Gastrocnemius medialis (tissue), 4 donors: ENCODE results near the gene NEK1.

Experiments
- CTCF ChIP-seq, 5 experiments: fragments of 450-650 bp in 3 of 5; fragments of 200-600 bp in 2 of 5; sonication (generic) in 2 of 5; IDR thresholded peaks in 4 of 5; conservative IDR thresholded peaks in 1 of 5; 1 replicate in 4 of 5; 2 replicates in 1 of 5; pipeline ENCODE4 v1.5.1; 2016 to 2019; ENCODE audit warnings: antibody characterized with exemption in 5 of 5, mild to moderate bottlenecking in 3 of 5, moderate library complexity in 3 of 5
- POLR2A ChIP-seq, 2 donors: fragments of 450-650 bp; IDR thresholded peaks; one replicate each; pipeline ENCODE4 v1.6.1; 2017; ENCODE audit warnings: antibody characterized with exemption in 2 of 2, mild to moderate bottlenecking in 2 of 2, moderate library complexity in 2 of 2

- TF ChIP-seq CTCF (IDR thresholded peaks at IDR 0.05 in 4 of 5, conservative IDR thresholded peaks at IDR 0.05 in 1 of 5) (no peak), POLR2A (IDR thresholded peaks at IDR 0.05) (no peak)
These were observed 3.2 kb upstream of the NEK1 start for GRCh38 chr4:169615467-169616106.
